AG08395 (cell line): ENCODE data around the gene MRPL21.
A peak's percentile ranks its signal among the peaks of the same experiment; 100 is the strongest.

Source experiments
- DNase-seq: peaks from one replicate; pipeline ENCODE4 v3.0.0; 2012; ENCODE audit warnings: mixed read lengths, low spot score

The MRPL21 gene

DNA sequence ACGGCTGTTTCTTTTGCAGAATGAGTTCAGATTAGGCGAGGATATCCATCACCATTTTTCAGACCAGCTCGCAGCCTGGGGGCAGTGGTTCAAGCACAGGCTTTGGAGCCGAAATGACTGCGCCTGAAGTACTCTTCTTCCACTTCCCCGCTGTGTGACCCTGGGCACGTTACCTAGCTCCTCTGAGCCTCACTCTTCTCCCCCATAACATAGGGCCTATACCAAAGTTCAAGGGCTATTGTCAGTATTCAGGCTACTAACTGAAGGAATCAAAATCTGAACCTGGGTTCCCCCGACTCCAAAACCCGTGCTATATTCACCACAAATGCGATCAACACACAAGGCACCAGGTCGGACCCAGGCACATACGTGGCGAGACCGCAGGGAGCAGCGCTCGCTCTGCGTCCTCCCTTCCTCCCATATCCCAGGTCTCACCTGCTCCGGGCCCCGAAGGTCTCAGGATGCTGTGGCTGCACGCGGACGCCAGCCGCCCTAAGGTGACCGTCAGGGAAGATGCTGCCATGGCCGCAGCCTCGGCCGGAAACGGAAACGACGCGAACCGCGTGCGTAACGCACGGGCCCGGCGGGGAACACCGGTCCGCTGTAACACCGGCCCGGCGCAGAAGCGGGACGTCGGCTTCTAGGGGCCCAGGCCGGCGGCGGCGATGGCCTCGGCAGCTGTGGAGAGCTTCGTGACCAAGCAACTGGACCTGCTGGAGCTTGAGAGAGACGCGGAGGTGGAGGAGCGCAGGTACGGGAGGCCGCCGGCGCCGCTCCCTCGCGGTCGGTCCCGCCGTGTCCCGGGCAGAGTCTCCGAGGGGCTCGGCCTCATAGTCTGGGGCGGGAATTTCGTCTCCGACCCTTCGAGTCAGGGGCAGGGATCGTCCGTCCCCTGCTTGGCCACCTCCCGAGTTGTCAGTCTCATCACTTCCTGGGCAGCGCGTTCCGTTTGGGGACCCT, at the start of gene MRPL21, which contains the start of gene IGHMBP2:
TSS of gene MRPL21 (minus strand) at position 545 of the 960 bp plus-strand sequence. CDS start at position 523, 22 bp downstream.
TSS of gene IGHMBP2 (plus strand) at position 604 of the 960 bp plus-strand sequence. CDS start at position 666, 62 bp downstream.
- DNase-seq, result peak; percentile 93

DNA sequence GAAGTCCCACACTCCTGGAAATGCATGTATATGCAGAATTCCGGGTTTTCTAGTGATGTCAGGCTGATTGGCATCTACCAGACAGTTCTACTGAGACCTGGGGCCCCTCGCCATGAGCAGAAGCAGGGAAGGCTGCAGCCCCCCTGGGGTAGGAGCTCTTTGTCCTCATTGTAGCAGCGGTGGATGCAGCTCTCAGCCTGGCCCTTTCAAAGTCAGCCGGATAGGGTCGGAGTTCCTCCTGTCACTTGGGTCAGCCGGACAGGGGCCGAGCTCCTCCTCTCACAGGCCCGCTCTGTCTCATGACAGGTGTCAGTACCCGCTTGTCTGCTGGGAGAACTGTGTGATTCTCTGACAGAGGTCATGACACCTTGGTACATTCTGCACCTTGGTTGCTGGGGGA, 47.1 kb upstream of the MRPL21 start:
- no peak for DNase-seq

DNA sequence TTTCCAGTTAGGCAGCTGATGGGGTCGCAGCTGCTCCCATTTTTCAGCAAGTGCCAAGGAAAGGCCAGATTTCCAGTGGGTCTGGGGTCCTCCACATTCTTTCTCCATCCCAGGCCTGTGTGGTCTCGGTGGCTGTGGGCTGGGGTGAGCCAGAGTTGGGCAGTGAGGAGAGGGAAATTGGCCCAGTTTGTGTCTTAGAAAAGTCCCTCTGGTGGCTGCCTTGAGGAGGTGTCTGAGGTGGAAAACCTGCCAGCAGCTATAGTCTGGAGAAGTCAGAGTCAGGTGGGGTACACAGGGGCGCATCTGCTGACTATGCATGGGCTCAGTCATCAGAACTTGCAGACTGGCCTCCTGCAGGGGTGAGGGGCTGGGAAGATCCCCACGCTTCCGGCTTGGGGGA, 46.6 kb upstream of the MRPL21 start:
- DNase-seq, result peak; percentile 47

- DNase-seq, result no peak
Observed at GRCh38 chr11:68948935-68949334, 45.3 kb upstream of the MRPL21 start.

GRCh38 chr11:68948496-68948895, 44.9 kb upstream of the MRPL21 start:
- no peak for DNase-seq

- no peak for DNase-seq
Observed at GRCh38 chr11:68947151-68947550, 43.5 kb upstream of the MRPL21 start.

DNA sequence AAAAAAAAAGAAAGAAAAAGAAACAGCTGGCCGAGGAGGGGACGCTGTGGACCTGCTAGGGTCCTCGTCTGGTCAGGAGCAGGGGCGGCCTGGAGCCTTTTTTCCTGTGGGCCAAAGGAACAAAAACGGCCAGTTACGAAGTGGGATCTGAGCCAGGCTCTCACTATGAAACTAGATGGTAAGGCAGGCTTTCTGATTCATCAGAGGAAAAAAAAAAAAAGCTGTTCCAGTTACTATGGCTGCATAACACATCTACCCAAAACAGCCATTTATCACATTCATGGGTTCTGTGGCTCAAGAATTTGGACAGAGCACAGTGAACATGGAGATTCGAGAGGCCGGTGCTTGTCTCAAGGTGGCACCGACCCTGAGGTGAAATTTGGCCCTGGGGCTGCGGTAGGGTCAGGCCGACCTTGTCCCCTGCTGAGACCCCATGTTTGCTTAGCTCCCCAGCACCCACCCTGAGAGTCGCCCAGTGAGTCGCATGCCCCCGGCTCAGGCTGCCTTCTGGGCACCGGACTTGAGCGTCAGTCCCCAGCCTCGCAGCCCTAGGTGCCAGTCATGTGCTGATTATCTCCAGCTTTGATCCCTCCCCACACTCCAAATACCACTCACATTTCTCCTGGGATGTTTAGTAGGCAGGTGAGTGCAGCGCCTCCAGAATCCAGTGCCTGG, 42.9 kb upstream of the MRPL21 start:
- DNase-seq, result peak; percentile 97

DNA sequence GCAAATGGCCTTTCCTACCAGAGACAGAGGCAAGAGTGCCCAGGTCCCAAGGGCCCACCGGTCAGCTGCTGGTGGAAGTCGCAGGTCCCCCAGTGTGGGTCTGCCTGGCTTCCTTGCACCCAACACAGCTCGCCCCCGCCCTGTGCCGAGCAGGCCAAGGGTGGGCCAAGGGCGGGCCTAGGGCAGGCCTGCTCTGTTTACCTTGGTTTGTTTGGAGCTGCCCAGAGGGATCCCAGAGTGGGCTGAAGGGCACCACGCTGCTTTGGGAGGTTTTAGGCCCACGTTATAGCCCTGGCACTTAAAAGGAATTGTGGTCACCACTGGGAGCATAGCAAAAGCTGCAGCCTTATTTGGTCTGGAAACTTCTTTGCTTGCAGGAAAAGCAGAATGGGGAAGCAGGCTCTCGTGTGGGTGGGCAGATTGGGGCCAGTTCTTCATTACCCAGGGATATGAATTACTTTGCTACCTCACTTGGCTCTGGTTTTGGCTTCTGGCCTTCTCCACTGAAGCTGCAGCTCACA, 39.2 kb upstream of the MRPL21 start:
- DNase-seq, result no peak

- DNase-seq, result peak; percentile 26
Observed at GRCh38 chr11:68942095-68942620, 38.5 kb upstream of the MRPL21 start.

GRCh38 chr11:68941324-68942094, 37.9 kb upstream of the MRPL21 start:
- DNase-seq, result no peak

DNA sequence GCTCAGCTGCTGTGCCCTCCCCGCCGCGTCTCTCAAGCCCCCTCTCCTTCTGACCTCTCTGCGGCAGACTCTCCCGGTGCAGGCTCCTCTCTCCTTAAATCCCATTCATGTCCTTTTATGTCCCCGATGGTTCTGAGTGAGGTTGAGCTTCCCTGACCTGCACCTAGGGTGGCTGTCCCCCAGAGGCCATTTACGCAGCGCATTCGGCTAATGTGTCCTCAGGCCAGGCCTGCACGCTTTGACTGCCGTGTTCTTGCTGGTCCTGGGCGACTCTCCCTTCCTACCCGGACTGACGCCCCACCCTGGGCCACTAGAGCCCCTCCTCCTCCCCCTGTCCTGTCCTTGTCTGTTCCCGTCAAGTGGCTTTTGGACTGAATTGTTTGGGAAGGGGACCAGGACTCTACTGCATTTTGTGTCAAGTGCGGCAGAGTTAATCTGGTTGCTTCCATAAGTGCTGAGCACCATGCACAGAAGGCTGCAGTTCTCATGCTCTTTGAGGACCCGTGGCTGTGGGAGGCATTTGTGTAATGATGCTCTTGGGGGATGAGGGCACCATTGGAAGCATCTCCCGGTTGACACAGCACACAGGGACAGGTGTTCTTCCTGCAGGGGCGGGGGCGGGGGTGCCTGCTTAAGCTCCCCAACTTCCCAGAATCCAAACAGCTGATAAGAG, 37.2 kb upstream of the MRPL21 start:
- DNase-seq, result no peak

DNA sequence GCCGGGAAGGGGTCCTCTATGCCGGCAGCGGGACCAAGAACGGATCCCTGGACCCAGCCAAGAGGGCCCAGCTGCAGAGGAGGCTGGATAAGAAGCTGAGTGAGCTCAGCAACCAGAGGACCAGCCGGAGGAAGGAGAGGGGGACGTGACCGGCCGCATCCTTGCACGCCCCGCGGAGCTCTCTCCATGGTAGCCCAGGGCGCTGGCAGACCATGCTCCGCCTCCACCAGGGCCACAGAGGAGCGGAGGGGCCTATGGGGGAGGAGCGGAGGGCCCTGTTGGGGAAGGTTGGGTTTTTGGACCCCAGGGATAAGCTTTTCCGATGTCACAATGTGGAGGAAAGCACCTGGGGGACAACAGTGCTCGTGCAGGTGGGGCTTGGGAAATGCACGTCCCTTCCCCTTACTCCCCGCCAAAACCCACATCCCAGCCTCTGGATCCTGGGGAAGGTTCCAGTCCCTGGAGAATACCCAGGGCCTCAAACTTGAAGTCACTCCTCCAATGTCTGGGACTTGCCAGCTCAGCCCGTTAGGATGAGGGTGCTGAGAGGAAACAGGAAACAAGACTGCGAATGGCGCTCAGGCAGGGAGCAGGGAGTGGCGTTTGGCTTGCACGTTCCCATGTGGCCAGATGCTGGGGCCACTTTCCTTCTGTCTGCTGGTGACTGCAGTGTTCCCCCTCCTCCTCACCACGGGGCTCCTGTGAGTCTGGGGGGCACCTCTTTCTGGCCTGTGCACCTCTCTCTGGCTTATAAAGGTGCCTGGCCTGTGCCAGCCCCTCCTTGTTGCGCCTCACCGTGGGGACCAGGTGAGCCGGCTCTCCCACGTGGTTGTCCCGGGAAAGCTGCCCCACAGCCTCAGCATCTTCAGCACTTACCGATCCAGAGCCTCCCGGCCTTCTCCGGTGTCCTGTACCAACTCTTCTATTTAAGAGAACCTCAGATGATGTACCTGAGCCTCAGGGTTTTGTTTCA, 36.2 kb upstream of the MRPL21 start:
- DNase-seq, result no peak

DNA sequence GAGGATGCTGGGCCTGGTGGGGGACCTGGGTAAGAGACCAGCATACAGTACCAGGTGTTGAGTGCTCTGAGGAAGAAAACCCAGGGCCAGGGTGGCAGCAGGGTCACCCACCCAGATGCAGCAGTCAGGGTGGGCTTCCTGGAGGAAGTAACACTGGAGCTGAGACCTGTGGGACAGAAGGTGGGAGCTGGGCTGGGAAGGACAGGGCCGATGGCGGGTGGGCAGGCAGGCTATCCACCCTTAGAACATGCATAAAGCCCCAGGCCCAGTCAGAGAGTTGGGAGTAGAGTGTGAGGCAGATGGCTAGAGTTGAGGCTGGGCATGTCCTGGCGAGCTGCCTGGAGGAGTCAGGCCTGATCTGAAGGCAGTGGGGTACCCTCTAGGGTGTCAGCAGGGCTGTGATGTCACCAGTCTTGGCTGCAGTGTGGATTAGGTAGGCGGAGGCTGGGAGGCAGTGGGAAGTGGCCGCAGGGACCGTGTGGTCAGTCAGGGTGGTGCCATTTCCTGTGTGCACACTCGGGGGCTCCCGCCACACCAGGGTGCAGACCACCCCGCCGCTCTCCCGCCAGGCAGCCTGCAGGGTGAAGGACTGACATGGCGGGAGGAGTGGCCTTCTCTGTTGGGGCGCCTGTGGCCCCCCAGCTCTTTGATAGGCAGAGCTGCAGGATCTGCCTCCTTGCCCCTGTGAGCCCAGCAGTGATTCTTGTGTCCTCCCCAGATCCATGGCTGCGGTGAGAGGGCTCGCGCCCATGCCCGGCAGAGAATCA, 35.4 kb upstream of the MRPL21 start:
- no peak for DNase-seq

DNA sequence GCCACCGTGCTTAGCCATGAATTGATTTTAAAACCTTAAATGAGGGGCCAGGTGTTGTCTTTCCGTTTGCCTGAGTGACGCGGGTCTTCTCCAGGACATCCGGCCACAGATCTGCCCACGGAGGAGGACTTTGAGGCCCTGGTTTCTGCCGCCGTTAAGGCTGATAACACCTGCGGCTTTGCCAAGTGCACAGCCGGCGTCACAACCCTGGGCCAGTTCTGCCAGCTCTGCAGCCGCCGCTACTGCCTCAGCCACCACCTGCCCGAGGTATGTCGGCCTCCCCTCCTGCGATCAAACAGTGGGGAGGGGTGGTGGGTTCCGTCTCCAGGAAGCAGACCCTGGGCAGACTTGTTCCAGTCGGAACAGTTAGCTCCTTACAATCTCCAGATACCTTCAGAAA, 34.5 kb upstream of the MRPL21 start:
- no peak for DNase-seq

DNA sequence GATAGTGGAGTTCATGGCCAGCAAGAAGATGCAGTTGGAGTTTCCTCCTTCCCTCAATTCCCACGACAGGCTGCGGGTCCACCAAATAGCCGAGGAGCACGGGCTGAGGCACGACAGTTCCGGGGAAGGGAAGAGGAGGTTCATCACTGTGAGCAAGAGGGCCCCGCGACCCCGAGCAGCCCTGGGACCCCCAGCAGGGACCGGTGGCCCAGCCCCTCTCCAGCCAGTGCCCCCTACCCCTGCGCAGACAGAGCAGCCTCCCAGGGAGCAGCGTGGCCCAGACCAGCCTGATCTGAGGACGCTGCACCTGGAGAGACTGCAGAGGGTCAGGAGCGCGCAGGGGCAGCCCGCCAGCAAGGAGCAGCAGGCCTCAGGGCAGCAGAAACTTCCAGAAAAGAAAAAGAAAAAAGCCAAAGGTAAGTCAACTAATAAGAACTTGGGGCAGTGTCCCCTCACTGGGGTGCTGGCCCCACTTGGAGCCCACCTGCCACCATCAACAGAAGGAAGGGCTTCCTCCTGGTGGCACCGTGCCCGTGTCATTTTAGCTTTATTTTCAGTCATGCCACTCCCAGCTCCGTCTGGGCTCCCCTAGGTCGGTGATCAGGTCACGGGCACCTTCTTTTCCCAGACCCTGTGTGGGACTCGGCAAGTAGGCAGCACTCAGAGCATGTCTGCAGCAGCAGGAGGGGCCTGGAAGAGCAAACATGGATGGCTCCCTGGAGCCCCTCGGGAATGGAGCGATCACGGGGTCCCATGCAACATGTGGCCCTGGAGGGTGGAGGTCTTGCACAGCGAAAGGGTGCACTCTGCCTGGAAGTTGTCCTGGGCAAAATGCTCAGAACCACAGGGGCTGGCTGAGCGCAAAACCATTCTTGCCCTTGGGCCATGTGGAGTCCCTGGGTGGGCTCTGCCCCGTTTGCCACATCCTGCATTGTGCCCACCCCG, 33.3 kb upstream of the MRPL21 start:
- no peak for DNase-seq

GRCh38 chr11:68936358-68936636, 32.7 kb upstream of the MRPL21 start:
- DNase-seq, result no peak

DNA sequence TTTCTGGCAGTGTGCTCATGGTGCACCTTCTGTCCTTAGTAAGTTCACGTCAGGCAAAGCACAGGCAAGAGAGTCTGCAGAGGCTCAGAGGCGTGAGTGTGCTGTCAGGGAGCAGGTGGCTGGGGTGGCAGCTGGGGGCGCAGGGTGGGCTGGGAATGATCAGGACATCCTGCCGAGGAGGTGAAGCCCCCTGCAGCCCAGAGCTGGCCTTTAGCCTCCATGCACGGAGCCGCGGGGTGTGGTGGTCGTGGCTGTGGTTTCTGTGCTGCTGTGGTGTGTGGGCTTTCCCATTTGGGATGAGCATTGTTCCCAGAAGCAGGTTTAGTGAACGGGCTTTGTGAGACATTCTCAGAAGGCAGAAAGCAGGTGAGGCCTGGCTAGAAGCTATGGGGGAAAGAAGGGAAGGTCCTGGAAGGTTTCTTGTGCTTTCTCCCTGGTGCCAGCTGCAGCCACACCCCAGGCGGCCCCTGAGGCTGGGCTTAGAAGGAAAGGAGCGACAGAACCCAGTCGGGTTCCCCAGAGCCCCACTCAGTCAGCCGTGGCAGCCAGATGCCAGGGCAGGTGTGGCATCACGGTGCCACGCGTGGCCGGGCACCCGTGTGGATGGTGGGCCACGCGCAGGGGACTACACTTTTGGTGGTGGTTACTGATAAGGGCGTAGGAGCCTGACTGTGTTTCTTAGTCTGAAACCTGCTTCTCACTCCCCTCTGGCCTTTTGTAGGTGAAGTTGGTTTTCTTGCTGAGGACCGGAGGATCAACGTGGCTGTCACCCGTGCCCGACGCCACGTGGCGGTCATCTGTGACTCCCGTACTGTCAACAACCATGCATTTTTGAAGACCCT, 32.1 kb upstream of the MRPL21 start:
- DNase-seq, result no peak
